Large intestine (tissue), 12 donors: ENCODE data around the gene UBALD2. TPM values are rescaled to one million over a fixed set of nuclear protein-coding genes. Genes with fewer than 3 reads are reported as not detected.
"Not testable (repeated sequence)": the region's sequence is repeated elsewhere in the genome, so short reads cannot be mapped to it uniquely, and the experiment has no call there.

ENCODE experiments used
- DNase-seq, 2 donors: peaks; one replicate each; pipeline versions ENCODE4 v3.0.0 to v3.0.0-alpha.2; 2013
- H3K27ac ChIP-seq: one replicate; pipeline ENCODE4 v1.5.1; 2013; ENCODE audit warnings: low read length
- H3K27me3 ChIP-seq: 2 replicates; pipeline ENCODE4 v1.6.1; 2013; ENCODE audit warnings: low read length; ENCODE audit not compliant: control insufficient read depth, insufficient read depth
- H3K36me3 ChIP-seq: 2 replicates; pipeline ENCODE4 v1.6.1; 2013; ENCODE audit warnings: low read length; ENCODE audit not compliant: control insufficient read depth, insufficient read depth
- H3K4me1 ChIP-seq: one replicate; pipeline ENCODE4 v1.6.1; 2013; ENCODE audit warnings: low read length; ENCODE audit not compliant: control insufficient read depth, insufficient read depth
- H3K4me3 ChIP-seq: one replicate; pipeline ENCODE4 v1.5.1; 2013; ENCODE audit warnings: low read length
- H3K9me3 ChIP-seq: one replicate; pipeline ENCODE4 v1.6.1; 2013; ENCODE audit warnings: mild to moderate bottlenecking, low read depth, low read length, moderate library complexity; ENCODE audit not compliant: control insufficient read depth
- WGBS: methylation state at CpG from one replicate; pipeline ENCODE4 v1.1.5; 2013; ENCODE audit warnings: low lambda C conversion rate; ENCODE audit not compliant: insufficient coverage; 5-methylcytosine and 5-hydroxymethylcytosine counted together
- long read RNA-seq, 11 donors: transcript quantifications; one replicate each; lab custom pipeline, GENCODE V29; 2026
- polyA plus RNA-seq: library from polyadenylated mRNA; unstranded; fragments of 120-200 nt; gene quantifications from one replicate; pipeline ENCODE4 v1.2.1, GENCODE V29; 2013

UBALD2 gene
- polyA plus RNA-seq: 68.4 TPM
- long read RNA-seq, donor 1, transcript UBALD2-201 (3 exons, 1,593 nt): major isoform, 22 of 28 reads
- long read RNA-seq, donor 1, partial matches to known transcripts: 6 of 28 reads
- long read RNA-seq, donor 1, other reads (novel, unspliced or antisense): 0 of 28 reads
- long read RNA-seq, donor 2, transcript UBALD2-203 (2 exons, 660 nt): minor isoform, 6 of 71 reads
- long read RNA-seq, donor 2, transcript UBALD2-201 (3 exons, 1,593 nt): major isoform, 63 of 71 reads
- long read RNA-seq, donor 2, partial matches to known transcripts: 0 of 71 reads
- long read RNA-seq, donor 2, other reads (novel, unspliced or antisense): 0 of 71 reads
- long read RNA-seq, donor 3: 0 reads
- long read RNA-seq, donor 4, transcript UBALD2-201 (3 exons, 1,593 nt): major isoform, 5 of 5 reads
- long read RNA-seq, donor 4, partial matches to known transcripts: 0 of 5 reads
- long read RNA-seq, donor 4, other reads (novel, unspliced or antisense): 0 of 5 reads
- long read RNA-seq, donor 5, transcript UBALD2-201 (3 exons, 1,593 nt): major isoform, 11 of 24 reads
- long read RNA-seq, donor 5, partial matches to known transcripts: 13 of 24 reads
- long read RNA-seq, donor 5, other reads (novel, unspliced or antisense): 0 of 24 reads
- long read RNA-seq, donor 6, transcript UBALD2-203 (2 exons, 660 nt): minor isoform, 9 of 109 reads
- long read RNA-seq, donor 6, transcript UBALD2-201 (3 exons, 1,593 nt): major isoform, 90 of 109 reads
- long read RNA-seq, donor 6, partial matches to known transcripts: 10 of 109 reads
- long read RNA-seq, donor 6, other reads (novel, unspliced or antisense): 0 of 109 reads
- long read RNA-seq, donor 7, transcript UBALD2-201 (3 exons, 1,593 nt): major isoform, 22 of 24 reads
- long read RNA-seq, donor 7, partial matches to known transcripts: 0 of 24 reads
- long read RNA-seq, donor 7, other reads (novel, unspliced or antisense): 0 of 24 reads
- long read RNA-seq, donor 8, transcript UBALD2-201 (3 exons, 1,593 nt): major isoform, 73 of 93 reads
- long read RNA-seq, donor 8, transcript UBALD2-203 (2 exons, 660 nt): minor isoform, 6 of 93 reads
- long read RNA-seq, donor 8, partial matches to known transcripts: 13 of 93 reads
- long read RNA-seq, donor 8, other reads (novel, unspliced or antisense): 0 of 93 reads
- long read RNA-seq, donor 9, transcript UBALD2-201 (3 exons, 1,593 nt): major isoform, 48 of 72 reads
- long read RNA-seq, donor 9, partial matches to known transcripts: 19 of 72 reads
- long read RNA-seq, donor 9, other reads (novel, unspliced or antisense): 0 of 72 reads
- long read RNA-seq, donor 10, transcript UBALD2-201 (3 exons, 1,593 nt): major isoform, 80 of 86 reads
- long read RNA-seq, donor 10, transcript UBALD2-203 (2 exons, 660 nt): minor isoform, 5 of 86 reads
- long read RNA-seq, donor 10, partial matches to known transcripts: 0 of 86 reads
- long read RNA-seq, donor 10, other reads (novel, unspliced or antisense): 0 of 86 reads
- long read RNA-seq, donor 11, transcript UBALD2-201 (3 exons, 1,593 nt): major isoform, 40 of 52 reads
- long read RNA-seq, donor 11, transcript UBALD2-203 (2 exons, 660 nt): minor isoform, 5 of 52 reads
- long read RNA-seq, donor 11, partial matches to known transcripts: 7 of 52 reads
- long read RNA-seq, donor 11, other reads (novel, unspliced or antisense): 0 of 52 reads

DNA sequence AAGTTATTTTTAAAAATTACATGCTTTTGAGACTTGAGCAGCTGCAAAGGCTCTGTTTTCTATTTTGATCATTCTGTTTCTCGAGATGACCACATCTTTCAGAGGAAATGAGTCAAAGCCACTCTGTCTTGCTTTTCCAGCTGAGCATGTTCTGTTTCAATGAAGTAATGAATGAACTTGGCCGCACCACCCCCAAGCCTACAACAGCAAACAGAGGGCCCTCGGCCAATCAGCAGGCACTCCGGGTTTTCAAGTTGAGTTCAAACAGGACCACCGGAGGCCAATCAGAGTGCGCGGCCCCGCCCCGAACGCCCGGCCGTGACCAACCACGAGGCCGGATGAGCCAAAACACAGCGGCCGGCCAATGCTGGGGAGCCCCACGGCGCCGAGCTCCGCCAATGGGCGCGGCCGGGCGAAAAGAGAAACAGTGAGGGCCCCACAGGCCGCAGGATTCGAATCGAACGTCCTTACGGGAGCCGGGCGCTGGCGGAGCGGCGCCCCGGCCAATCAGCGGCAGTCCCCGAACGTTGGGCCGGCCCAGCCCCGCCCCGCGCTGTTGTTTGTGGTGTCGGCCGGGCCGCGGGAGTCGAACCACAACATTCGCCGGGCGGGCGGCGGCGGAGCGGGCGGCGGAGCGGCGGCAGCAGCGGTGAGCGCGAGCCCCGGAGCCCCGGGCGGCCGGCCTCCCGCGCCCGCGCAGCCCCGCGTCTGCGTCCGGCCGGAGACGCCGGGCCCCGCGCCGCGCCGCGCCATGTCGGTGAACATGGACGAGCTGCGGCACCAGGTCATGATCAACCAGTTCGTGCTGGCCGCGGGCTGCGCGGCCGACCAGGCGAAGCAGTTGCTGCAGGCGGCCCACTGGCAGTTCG, at the start of gene UBALD2:
Gene UBALD2 (plus strand): TSS at position 594 of the 869 bp plus-strand sequence. CDS start 158 bp downstream, at position 752.
- Histone ChIP-seq H3K4me1 (peaks cover 77% of the 10 kb centered on the region), H3K9me3 (no peaks in the 10 kb centered on the region), H3K4me3 (peak within 1 kb of the TSS; percentile 59), H3K27ac (peak within 1 kb of the TSS; percentile 93), H3K36me3 (peaks cover 22% of the 10 kb centered on the region), H3K27me3 (no peaks in the 10 kb centered on the region)
- WGBS: no CpG with 5 or more reads among the region's 94 CpGs
- DNase-seq: peak; percentile 99 to 100

DNA sequence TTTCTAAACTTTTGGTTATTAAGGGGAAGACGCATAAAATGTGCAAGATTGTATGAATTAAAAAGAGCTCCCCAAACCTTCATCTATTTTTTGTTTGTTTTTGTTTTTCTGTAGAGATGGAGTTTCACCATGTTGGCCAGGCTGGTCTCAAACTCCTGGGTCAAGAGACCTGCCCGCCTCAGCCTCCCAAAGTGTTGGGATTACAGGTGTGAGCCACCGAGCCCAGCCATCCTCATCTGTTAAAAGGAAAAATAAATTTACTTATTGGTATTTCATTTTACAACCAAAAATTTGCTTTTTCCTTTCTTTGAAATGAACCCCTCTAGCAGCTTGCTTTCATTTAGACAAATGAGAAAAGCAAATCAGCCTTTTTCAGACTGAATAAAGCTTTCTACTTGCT, 48.1 kb upstream of the UBALD2 start:
- DNase-seq: no peak
- 100% methylated on average over 1 of the region's 3 CpGs for WGBS
- no peak overlapping the region for H3K4me3 ChIP-seq
- no peaks in the 10 kb centered on the region for H3K9me3 ChIP-seq
- no peaks in the 10 kb centered on the region for H3K27me3 ChIP-seq
- H3K36me3 ChIP-seq: no peaks in the 10 kb centered on the region
- peaks cover 16% of the 10 kb centered on the region for H3K4me1 ChIP-seq
- no peak overlapping the region for H3K27ac ChIP-seq

DNA sequence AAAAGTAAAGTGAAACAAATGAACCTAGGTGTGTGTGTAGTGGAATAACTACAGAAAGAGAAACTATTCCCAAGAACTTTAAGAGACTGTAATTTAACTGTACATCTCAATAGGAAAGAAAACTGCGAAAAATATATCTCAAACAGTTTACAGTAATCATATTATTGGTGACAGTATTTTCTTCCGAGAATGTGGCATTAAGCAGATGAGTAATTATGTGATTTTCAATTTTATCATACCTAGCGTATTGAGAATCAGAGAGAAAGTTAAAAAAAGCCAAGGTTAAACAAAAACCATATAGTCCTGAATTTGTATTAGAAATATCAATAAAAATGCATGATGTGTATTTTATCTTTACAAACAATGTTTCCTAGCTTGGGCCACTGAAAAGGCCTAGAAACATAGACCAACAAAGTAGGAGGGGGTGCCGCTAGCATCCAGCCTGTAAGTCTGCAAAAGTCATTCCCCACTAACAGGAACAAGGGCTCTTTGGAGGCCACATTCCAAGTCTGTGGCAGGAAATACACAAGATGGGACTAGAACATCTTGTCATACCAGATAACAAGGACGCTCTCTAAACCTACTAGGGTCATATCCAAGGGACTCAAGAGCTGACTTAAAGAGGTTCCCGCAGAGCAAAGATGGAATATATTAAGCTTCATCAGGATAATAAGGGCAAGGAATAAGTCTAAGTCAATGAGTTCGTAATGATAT, 45.3 kb upstream of the UBALD2 start:
- Histone ChIP-seq H3K27ac (peak overlapping the region; percentile 73), H3K27me3 (no peaks in the 10 kb centered on the region), H3K36me3 (no peaks in the 10 kb centered on the region), H3K4me3 (no peak overlapping the region), H3K4me1 (peaks cover 16% of the 10 kb centered on the region), H3K9me3 (no peaks in the 10 kb centered on the region)
- 92% methylated on average over 5 of the region's 7 CpGs for WGBS
- no peak for DNase-seq

DNA sequence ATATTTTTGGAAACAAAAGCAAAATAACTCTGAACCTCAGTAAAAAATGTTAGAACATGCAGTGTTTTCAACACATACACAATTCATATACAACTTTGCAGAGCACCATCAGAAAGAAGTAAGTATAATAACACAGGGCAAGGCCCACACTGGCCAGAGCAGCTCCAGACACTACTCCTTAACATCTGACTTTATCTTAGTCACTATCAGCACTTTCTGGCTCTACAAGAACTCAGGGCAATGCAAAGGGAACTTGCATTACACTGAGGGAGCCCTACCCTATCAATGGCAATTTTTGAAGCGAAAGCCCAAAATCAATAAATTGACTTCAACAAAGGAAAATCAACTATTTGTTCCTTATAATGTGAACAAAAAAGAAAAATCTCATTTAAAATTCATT, 41.3 kb upstream of the UBALD2 start:
- no peaks in the 10 kb centered on the region for H3K27me3 ChIP-seq
- peaks cover 2% of the 10 kb centered on the region for H3K9me3 ChIP-seq
- no peaks in the 10 kb centered on the region for H3K36me3 ChIP-seq
- no peak for DNase-seq
- no CpG with 5 or more reads among the region's 1 CpG for WGBS
- H3K4me3 ChIP-seq: no peak overlapping the region
- H3K27ac ChIP-seq: no peak overlapping the region
- peaks cover 16% of the 10 kb centered on the region for H3K4me1 ChIP-seq

DNA sequence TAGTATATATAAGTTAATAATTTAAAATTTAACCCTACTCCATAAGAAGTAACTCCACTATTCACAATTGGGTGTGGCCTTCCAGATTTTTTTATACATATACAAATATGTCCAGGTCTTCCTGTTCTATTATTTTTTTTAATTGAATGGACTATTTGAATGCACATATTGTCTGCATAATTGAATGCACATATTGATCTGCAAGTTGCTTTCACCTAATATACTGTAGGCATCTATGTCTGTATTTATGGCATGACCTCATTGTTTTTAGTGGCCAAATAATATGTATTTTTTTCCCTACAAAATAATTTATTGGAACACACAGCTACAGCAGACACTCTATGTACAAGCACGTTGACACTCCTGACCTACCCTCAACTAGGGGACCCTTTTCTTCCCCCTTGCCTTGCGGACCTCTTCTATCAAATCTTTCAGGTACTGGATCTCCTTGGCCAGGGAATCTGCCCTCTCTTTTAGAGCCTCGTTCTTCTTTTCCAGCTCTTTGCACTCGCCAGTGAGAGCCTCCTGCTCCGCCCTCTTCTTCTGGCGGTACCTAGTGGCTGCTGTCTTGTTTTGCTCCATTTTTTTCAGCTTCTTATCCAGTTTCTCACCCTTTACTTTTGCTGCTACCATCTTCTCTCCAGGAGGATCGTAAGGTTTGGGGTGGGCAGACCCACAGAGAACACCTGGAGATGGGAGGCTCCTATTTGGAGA, 39.6 kb upstream of the UBALD2 start:
- not testable (repeated sequence) for H3K27me3 ChIP-seq, H3K9me3 ChIP-seq, DNase-seq, H3K27ac ChIP-seq, H3K4me1 ChIP-seq, H3K36me3 ChIP-seq, H3K4me3 ChIP-seq
- no CpG with 5 or more reads among the region's 7 CpGs for WGBS

DNA sequence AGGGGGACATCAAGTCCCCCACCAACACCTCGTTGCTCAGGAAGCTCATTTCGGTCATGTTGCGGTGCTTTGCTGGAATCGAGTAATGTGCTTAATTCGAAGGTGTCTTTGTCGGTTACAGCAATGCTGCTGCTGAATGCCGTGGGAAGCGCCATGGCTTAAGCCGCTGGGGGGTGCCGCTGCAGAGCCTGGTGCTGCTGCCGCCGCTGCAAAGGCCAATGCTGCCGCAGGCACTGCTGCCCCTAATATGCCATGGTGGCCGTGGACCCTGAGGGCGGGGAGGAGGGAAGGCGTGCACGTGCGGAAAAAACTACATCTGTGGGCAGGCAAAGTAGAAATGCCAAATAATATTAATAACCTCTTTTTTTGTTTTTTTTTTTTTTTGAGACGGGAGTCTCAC, 38.4 kb upstream of the UBALD2 start:
- not testable (repeated sequence) for H3K27ac ChIP-seq, H3K36me3 ChIP-seq, DNase-seq, H3K9me3 ChIP-seq, H3K27me3 ChIP-seq, H3K4me1 ChIP-seq, H3K4me3 ChIP-seq
- no CpG with 5 or more reads among the region's 19 CpGs for WGBS

DNA sequence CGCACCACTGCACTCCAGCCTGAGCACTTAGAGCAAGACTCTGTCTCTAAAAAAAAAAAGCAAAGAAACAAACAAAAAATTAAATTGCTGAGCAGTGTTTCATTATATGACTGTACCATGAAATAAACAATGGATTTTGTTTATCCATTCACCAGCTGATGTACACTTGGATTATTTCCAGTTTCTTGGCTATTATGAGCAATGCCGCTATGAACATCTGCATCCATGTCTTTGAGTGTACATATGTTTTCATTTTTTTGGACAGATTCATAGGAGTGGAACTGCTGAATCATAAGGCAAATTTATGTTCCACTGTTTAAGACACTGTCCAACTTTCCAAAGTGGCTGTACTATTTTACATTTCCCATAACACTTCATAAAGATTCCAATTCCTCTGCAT, 32.8 kb upstream of the UBALD2 start:
- H3K36me3 ChIP-seq: no peaks in the 10 kb centered on the region
- no peak overlapping the region for H3K4me3 ChIP-seq
- WGBS: no CpG with 5 or more reads among the region's 2 CpGs
- H3K9me3 ChIP-seq: no peaks in the 10 kb centered on the region
- no peak overlapping the region for H3K27ac ChIP-seq
- no peaks in the 10 kb centered on the region for H3K27me3 ChIP-seq
- DNase-seq: no peak
- H3K4me1 ChIP-seq: no peaks in the 10 kb centered on the region

DNA sequence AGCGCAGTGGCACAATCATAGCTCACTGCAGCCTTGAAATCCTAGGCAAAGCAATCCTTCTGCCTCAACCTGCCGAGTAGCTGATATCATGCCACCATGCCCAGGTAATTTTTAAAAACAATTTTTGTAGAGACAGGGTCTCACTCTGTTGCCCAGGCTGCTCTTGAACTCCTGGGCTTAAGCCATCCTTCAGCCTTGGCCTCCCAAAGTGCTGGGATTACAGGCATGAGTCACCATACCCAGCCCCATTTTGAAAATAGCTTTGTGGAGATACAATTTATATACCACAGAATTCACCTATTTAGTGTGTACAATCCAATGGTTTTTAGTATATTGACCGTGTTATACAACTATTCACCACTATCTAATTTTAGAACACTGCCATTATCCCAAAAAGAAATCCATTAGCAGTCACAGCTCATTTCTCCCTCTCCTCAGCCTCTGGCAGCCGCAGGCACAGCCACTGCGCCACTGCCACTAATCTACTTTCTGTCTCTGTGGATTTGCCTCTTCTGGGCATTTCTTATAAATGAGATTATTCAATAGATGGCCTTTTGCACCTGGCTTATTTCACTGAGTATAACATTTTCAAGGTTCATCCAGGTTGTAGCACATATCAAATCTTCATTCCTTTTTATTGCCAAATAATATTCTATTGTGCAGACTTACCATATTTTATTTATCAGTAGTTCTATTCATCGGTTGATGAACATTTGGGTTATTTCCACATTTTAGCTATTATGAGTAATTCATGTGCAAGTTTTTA, 31.4 kb upstream of the UBALD2 start:
- WGBS: 93% methylated on average over 2 of the region's 6 CpGs

More for the DNA sequence above, 31.4 kb upstream of the UBALD2 start:
- H3K9me3 ChIP-seq: no peaks in the 10 kb centered on the region
- H3K4me1 ChIP-seq: peaks cover 5% of the 10 kb centered on the region
- no peaks in the 10 kb centered on the region for H3K36me3 ChIP-seq
- no peak for DNase-seq
- H3K27me3 ChIP-seq: no peaks in the 10 kb centered on the region
- H3K4me3 ChIP-seq: no peak overlapping the region
- no peak overlapping the region for H3K27ac ChIP-seq
